Hematopoietic multipotent progenitor cell treated with erythropoietin and hydrocortisone succinate and interleukin-3 and kit ligand, for 15 days (in vitro differentiated cells): ENCODE measurements around the gene FGF11.

ENCODE experiments used
- DNase-seq: peaks from one replicate; pipeline ENCODE4 v3.0.0-alpha.2; 2015; ENCODE audit warnings: low spot score

The FGF11 gene

DNA sequence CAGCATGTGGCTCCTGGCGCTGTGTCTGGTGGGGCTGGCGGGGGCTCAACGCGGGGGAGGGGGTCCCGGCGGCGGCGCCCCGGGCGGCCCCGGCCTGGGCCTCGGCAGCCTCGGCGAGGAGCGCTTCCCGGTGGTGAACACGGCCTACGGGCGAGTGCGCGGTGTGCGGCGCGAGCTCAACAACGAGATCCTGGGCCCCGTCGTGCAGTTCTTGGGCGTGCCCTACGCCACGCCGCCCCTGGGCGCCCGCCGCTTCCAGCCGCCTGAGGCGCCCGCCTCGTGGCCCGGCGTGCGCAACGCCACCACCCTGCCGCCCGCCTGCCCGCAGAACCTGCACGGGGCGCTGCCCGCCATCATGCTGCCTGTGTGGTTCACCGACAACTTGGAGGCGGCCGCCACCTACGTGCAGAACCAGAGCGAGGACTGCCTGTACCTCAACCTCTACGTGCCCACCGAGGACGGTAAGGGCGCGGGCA is 31.0 kb upstream of the FGF11 start:
- no peak for DNase-seq

DNA sequence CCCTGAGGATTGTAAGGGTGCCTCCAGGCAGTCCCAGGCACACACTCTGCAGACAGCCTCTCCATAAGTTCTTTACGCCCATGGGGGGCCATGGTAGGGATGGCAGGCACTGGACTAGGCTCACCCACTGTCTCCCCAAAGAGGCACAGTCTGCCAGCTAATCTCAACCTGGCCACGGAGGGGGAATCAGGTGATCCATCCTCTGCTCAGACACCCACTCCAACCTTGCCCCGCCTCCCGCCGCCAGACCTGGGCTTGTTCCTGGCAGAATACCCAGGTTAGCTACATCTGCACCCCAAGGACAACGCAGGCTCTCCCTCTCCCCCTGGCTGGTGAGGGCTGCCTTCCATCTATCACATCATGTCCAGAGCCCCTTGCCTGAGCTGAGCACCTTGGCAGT is 30.4 kb upstream of the FGF11 start:
- no peak for DNase-seq

DNA sequence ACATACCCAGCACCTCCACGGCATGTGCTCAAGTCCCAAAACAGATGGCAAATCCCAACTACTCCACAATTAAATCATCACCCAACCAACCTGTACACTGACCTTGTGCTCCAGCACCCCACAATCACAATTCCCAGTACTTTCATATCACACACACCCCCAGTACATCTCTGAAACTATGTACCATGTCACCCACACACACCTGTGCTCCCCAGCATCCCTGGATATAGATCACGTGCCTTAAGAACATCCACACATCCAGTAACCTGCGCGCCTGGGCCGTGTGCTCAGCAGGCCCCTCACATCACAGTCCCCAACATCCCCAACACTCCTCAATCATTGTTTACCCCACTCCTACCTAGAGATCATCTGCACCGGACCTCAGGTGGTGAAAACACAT is 29.6 kb upstream of the FGF11 start:
- DNase-seq: no peak

DNA sequence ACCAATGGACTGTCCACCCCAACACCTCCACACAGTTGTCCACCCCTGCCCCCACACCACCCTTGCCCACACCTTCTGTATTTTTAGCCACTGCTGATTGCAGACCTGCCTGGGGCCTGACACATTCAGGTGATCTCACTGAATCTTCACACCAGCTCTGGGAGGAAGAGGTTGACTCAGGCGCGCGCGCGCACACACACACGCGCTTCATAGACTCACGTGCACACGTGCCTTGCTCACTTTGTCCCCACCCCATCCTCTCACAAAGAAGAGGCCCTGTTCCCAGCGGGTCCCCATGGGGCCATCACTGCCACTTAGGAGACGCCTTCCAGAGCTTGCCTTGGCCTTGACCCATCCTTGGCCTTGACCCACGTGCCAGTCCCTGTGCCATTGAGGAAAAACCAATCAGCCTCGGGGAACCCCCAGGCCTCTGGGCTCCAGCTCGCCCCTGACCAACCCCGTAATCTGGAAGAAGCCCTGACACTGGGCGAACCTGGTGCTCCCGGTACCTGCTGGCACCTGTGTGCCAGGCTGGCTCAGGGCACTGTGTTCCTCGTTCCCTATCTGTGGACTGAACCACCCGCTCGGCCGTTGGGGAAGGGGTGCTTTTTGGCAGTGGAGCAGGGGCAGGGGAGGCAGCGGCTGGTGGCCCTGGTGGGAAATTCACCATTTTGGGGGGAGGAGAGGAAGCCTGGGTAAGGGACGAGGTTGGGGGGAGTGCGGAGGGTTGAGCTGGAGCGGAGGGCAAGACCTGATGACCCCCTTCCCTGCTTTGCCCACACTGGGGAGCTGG is 28.5 kb upstream of the FGF11 start:
- no peak for DNase-seq

DNA sequence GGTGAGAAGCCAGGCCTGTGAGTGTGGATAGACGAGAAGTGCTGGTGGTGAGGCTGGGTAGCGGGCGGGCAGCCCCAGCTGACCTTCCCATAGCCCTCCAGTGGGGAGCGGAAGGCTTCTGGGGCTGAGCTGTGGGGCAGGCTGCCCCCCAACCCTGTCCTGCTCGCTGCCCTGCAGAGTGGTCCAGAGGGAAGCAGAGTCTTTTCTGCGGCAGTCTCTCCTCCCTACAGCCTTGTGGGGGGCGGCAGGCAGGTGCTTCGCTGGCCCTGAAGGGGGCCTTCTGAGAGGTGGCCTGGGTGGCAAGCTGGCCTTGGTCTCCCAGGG is 27.9 kb upstream of the FGF11 start:
- no peak for DNase-seq

DNA sequence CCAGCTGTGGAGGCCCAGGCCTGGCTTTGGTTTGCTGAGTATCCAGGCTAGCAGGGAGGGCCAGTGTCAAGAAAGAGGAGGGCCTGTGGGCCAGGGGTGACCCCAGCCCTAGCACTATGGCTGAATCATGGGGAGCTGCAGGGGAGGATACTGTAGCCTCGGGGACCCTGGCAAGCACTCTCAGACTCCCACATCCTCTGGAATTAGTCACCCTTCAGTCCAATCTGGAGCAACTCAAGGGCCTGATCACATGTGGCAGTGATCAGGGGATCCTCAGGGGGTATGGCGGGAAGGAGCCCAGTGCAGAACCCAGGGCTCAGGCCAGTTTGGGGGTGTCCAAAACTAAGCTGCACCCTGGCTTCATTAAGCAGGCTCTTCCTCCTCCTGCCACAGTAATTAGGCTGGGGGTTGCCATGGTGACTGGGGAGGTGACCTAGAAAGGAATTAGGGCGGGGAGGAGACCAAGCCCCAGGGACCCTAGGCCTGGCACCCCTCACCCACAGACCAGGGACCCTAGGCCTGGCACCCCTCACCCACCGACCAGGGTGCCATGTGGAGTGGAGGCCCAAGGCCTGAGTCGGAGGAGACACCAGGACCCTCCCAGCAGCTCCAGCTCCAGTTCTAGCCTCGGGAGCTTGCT is 25.8 kb upstream of the FGF11 start:
- no peak for DNase-seq

DNA sequence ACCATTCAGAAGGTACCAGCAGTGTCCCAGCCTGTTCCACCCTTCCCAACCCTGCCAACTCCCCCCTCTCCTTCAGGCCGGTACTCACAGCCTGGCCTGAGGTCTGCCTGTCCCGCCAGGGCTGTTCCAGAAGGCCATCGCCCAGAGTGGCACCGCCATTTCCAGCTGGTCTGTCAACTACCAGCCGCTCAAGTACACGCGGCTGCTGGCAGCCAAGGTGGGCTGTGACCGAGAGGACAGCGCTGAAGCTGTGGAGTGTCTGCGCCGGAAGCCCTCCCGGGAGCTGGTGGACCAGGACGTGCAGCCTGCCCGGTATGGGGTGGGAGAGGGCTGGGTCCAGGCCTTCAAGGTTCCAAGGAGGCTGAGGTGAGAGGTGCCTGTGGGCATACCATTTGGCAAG is 24.5 kb upstream of the FGF11 start:
- DNase-seq: no peak

DNA sequence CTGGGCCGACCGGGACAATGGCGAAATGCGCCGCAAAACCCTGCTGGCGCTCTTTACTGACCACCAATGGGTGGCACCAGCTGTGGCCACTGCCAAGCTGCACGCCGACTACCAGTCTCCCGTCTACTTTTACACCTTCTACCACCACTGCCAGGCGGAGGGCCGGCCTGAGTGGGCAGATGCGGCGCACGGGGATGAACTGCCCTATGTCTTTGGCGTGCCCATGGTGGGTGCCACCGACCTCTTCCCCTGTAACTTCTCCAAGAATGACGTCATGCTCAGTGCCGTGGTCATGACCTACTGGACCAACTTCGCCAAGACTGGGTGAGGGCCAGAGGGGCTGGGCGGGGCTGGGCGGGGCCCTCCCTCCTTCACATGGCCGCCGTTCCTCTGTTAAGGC is 23.5 kb upstream of the FGF11 start:
- no peak for DNase-seq

DNA sequence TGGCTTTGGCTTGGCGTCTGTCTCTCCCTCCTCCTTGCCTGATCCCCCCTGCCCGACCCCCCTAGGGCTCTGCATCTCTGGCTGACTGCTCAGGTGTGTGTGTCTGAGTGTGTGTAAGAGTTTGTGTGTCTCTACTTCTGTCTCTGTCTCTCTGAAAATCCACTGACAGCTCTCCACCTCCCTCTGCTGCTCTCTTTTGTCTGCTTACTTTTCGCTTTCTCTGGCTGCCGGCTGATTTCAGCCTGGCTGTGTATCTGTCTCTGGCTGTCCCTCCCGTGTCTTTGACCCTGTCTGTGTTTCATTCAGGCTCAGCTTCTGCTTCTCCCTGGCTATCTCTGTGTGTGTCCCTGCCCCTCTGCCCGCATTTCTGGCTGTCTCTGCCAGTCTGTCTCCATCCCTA is 23.0 kb upstream of the FGF11 start:
- DNase-seq: no peak

DNA sequence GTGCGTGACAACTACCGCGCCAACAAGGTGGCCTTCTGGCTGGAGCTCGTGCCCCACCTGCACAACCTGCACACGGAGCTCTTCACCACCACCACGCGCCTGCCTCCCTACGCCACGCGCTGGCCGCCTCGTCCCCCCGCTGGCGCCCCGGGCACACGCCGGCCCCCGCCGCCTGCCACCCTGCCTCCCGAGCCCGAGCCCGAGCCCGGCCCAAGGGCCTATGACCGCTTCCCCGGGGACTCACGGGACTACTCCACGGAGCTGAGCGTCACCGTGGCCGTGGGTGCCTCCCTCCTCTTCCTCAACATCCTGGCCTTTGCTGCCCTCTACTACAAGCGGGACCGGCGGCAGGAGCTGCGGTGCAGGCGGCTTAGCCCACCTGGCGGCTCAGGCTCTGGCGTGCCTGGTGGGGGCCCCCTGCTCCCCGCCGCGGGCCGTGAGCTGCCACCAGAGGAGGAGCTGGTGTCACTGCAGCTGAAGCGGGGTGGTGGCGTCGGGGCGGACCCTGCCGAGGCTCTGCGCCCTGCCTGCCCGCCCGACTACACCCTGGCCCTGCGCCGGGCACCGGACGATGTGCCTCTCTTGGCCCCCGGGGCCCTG is 22.2 kb upstream of the FGF11 start:
- no peak for DNase-seq

DNA sequence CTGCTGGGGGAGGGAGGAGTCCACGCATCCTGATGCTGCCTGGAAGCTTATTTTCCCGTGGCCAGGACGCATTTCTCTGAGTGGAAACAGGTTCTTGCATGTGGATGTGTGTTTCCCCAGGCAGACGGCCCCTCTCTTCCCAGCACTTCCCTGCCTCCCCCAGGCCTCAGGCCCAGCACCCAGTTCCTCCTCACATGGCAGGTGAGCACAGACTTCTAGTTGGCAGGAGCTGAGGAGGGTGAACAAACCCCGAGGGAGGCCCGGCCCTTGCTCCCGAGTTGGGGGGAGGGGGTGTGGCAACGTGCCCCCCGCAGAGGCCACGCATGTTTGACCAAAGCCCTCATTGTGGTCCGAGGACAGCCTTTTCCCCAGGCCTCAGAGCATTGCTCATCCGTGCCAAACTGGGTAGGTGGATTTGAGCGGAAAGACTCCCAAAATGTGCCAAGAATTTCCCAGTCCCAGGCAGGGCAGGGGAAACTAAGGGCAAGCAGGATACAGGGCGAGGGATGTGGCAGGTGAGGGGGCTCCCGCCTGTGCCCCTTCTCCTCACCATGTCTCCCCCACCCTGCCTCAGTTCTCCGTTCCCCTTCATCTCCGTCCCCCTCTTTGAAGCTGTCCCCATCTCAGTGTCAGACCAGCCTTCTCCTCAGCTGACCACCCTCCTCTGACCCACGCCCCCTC is 20.7 kb upstream of the FGF11 start:
- DNase-seq: no peak

DNA sequence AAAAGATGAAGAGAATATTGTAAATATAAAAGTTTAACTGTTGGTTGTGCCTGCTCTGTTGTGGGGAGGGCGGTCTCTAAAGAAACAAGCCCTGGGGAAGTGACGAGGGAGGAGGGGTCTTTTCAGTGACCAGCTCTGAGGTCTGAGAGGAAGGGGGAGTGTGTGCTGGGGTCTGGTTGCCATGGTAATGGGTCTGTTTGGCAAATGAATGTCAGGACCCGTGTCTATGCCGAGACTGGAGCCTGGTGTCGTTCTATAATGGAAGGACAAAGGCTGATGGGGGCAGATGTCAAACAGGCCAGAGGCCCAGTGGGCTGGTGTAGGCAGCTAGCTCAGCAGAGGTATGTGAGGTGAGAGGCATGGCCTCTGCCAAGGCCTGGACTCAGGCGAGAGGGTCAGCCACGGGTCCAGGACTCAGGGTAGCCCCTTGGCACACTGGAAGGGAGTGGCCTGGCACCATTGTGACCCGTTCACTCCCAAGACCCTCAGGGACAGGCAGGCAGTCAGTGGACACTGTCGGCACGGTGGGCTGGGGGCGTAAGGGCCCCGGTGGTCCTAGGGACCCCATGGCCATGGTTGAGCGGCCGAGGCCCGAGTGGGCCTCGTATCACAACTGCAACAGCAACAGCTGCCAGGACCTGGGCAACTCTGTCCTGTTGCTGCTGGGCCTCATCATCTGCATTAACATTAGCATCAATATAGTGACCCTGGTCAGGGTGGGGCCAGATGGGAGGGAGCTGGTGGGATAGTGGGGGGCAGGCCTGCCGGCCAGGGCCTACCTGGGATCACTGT is 19.3 kb upstream of the FGF11 start, which contains the start of gene SPEM1:
TSS of gene SPEM1 (plus strand) at position 506 of the 792 bp plus-strand sequence. CDS start at position 567, 61 bp downstream.
- DNase-seq: no peak

DNA sequence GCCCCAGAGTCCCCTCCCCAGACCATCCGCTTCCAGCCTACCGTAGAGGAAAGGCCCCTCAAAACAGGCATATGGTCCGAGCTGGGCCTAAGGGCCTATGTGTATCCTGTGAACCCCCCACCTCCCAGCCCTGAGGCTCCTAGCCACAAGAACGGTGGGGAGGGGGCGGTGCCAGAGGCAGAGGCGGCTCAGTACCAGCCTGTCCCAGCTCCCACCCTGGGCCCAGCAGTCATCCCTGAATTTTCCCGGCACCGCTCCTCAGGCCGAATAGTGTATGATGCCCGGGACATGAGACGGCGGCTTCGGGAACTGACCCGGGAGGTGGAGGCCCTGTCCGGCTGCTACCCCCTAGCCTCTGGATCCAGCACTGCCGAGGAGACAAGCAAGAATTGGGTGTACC is 18.1 kb upstream of the FGF11 start:
- no peak for DNase-seq

DNA sequence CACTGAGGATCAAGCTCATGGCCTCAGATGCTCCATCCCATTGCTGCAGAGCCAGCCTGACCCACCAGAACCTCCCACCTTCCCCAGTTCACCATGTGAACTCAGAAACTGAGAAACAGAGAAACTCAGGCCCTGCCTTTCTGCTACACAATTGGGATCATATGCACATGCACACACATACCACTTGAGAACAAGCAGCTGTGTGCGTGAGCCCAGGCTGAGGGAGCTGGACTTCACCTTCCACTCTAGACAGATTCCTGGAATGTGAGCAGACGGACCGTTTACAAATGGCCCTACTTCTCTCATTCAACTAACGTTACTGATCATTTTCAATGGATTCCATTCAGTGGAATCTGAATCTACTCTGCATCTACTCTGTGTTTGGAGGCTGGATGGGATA is 15.6 kb upstream of the FGF11 start:
- DNase-seq: no peak

DNA sequence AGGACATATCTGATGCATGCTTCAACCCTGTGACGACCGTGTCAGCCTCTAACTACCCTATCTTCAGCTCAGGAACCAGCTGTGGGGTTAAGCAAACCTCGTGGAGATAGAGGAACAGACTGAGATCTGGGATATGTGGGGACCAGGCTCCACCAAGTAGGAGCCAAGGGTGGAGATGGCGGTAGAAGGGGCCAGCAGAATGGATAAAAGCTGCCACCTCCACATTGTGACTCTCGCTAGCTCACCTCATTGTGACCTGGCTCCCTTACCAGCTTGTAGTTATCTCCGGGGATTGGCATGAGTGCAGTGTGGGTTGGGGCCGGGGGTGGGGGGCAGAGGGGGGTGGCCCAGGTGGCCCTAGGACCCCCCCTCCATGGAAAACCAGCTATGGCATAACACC is 14.0 kb upstream of the FGF11 start, which contains the start of gene SPEM2:
TSS of gene SPEM2 (plus strand) at position 301 of the 400 bp plus-strand sequence. CDS start at position 374, 73 bp downstream.
- DNase-seq: no peak

DNA sequence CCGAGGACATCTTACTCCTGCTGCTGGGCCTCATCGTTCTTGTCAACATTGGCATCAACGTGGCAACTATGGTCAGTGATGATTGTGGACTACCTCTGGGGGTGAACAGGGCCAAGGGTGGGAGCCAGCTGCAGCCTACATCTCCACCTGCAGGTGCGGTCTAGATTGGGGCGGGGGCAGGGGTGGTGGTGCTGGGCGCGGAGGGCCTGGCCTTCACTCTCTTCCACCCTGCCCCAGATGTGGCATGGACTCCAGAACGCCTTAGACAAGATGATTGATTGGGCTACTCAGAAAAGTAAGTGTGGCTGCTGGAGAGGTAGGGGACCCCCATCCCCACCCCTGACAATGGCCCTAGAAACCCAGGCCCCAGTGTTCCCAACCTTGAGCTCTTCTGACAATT is 13.6 kb upstream of the FGF11 start:
- DNase-seq: no peak

DNA sequence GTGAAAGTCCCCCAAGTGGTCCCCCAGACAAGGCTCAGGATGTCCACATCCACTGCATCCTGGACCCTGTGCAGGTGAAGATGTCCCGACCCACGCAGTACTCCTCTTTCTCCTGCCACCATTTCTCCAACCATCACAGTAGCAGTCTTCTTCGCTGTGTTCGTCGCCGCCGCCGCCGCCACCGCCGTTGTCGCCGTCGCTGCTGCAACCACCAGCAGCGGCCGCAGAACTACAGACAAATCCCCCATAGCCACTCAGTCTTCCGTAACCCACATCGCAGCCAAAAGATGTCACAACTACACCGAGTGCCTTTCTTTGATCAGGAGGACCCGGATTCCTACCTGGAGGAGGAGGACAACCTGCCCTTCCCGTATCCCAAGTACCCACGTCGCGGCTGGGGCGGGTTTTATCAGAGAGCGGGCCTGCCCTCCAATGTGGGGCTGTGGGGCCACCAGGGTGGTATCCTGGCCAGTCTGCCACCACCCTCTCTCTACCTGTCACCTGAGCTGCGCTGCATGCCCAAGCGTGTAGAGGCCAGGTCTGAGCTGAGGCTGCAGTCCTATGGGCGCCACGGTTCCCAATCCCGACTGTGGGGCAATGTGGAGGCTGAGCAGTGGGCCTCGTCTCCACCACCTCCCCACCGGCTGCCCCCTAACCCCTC is 13.0 kb upstream of the FGF11 start:
- no peak for DNase-seq

DNA sequence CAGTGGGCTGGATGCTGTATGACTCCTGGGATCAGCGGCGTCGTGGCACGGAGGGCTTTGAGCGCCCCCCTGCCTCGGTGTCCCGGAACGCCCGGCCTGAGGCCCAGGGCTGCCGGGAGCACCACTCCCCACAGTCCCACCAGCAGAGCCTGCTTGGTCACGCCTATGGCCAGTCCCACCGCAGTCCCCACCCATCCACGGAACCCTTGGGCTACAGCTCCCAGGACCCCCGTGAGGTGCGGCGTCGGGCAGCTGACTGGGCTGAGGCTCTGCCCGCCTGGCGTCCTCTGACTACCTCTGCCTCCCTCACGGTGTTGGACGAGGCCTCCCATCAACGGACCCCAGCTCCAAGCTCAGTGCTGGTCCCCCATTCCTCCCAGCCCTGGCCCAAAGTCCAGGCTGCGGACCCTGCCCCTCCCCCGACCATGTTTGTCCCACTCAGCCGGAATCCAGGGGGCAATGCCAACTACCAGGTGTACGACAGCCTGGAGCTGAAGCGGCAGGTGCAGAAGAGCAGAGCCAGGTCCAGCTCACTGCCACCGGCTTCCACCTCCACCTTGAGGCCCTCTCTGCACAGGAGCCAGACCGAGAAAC is 12.3 kb upstream of the FGF11 start:
- DNase-seq: no peak

DNA sequence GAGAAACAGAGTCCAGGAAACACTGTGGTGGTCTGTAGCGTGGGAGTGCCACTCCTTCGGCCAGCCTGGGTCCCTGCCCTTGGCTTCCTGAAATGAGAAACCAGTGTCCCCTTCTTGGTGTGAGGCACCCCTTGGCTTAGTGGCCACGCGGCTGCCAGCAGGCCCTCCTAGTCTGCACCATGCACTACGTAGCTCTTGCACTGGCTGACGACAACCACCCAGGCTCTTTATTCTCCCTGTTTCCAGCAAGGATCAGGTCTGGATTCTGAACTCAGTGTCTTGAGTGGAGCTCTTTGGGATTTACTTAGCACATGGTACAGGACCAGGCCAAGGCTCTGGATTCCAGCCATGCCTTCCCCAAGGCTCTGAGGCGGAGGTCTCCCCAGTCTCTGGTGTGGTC is 11.8 kb upstream of the FGF11 start:
- DNase-seq: no peak

DNA sequence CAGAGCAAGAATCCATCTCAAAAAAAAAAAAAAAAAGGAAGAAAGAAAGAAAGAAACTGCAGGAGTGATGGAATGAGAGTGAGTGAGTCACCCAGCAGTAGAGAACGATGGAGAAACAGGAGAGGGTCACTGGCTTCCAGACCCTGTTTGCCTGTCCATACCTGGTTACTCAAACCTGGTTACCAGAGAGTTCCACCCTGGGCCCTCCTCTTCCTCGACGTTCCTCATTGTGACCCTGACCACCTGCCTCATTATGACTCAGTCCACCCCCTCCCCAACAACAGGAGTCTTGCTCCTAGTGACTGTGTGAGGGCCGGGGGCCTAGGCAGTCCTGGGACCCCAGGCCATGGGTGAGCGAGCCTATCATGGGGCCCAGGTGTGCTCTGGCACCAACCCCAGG is 10.8 kb upstream of the FGF11 start, which contains the start of gene SPEM3:
TSS of gene SPEM3 (plus strand) at position 301 of the 400 bp plus-strand sequence. CDS start at position 347, 46 bp downstream.
- DNase-seq: no peak

DNA sequence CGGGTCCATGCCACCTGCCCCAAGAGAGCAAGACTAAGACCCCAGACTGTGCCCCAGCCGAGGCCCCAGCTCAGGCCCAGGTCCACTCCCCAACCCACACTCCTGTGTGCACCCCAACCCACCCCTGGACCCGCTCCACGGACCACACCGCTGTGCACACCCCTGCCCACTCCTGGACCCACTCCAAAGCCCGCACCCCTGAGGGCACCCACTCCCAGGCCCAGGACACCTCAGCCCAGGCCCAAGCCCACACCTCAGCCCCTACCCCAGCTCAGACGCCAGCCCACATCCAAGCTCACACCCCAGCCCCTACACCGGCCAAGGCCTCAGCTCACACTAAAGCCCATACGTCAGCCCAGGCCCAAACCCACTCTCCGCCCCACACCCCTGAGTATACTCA is 9.6 kb upstream of the FGF11 start:
- DNase-seq: no peak
